Measurements from ENCODE around the gene CSNK2B. TPM values are rescaled to one million over a fixed set of nuclear protein-coding genes. Genes with fewer than 3 reads are reported as not detected.

Gene CSNK2B
- total and polyA plus RNA-seq, 9 of the 15 experiments (the other 6 are each of a cell fraction or from before 2014, with no cell fraction given), result 120 to 1,126 (median 529) TPM

DNA sequence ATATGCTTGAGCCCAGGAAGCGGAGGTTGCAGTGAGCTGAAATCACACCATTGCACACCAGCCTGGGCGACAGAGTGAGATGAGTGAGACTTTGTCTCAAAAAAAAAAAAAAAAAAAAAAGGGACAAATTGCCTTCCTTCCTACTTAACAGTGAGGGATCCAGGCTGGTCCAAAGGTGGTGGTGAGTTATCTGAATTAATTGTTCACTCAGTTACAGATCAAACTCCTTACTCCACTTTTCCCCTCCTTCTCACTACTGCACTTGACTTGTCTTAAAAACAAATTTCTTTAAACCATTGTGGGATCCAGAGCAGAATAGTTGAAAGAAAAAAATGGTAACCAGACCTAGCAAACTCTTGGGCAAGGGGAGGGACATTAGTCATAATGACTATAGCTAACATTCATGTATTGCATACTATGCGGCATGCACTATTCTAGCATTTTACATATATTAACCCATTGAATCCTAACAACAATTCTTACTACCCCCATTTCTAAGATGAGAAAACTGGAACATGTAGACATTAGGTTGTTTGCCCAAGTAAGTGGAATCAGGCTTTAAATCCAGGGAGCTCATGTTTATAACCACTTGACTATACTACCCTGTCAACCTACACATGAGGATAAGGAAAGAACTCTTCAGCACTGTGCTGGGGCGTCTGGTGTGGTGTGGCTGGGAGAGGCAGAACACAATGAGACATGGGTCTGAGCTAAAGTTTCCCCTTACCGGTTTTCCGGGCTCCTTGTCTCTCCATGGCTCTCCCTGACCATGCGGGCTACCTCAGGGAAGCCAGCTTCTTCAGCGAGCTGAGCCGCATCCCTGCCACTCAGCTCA is 2.5 kb upstream of the CSNK2B start (continued):
- TF ChIP-seq, protein P1, sequence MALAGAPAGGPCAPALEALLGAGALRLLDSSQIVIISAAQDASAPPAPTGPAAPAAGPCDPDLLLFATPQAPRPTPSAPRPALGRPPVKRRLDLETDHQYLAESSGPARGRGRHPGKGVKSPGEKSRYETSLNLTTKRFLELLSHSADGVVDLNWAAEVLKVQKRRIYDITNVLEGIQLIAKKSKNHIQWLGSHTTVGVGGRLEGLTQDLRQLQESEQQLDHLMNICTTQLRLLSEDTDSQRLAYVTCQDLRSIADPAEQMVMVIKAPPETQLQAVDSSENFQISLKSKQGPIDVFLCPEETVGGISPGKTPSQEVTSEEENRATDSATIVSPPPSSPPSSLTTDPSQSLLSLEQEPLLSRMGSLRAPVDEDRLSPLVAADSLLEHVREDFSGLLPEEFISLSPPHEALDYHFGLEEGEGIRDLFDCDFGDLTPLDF (CRISPR knock-in tag; IDR thresholded peaks at IDR 0.05), result peak; percentile 11; the same call in 1 of the 2 replicates
- TF ChIP-seq ZNF830 (CRISPR knock-in tag; IDR thresholded peaks at IDR 0.05) (peak; percentile 87; the same call in 1 of the 2 replicates), RBM14 (IDR thresholded peaks at IDR 0.05; ENCODE audit: borderline replicate concordance, insufficient read depth, low read depth, low read length) (no peak), PCBP1 (IDR thresholded peaks at IDR 0.05; ENCODE audit: low read depth, low read length, poor library complexity, severe bottlenecking) (no peak), ZNF324 (CRISPR knock-in tag; IDR thresholded peaks at IDR 0.05) (peak; percentile 12; the same call in 1 of the 2 replicates), TOE1 (IDR thresholded peaks at IDR 0.05; ENCODE audit: borderline replicate concordance) (no peak), TOE1 (CRISPR knock-in tag; IDR thresholded peaks at IDR 0.05; ENCODE audit: borderline replicate concordance, low read depth) (no peak), FOS (IDR thresholded peaks at IDR 0.05; ENCODE audit: extremely low read depth, insufficient read length) (no peak), MEF2D (tag; conservative IDR thresholded peaks at IDR 0.05; ENCODE audit: low read depth) (no peak), XRCC3 (IDR thresholded peaks at IDR 0.05) (no peak), ZKSCAN1 (IDR thresholded peaks at IDR 0.05; ENCODE audit: low read depth, low read length) (no peak), HDAC8 (tag; IDR thresholded peaks at IDR 0.05) (no peak), HMG20A (CRISPR knock-in tag; conservative IDR thresholded peaks at IDR 0.05) (no peak), SMAD4 (CRISPR knock-in tag; conservative IDR thresholded peaks at IDR 0.05) (no peak), CHCHD3 (CRISPR knock-in tag; IDR thresholded peaks at IDR 0.05) (no peak), ZNF696 (CRISPR knock-in tag; conservative IDR thresholded peaks at IDR 0.05) (0 out of 2 replicates have a peak, but pooled peaks have one; percentile 52), ZNF668 (CRISPR knock-in tag; IDR thresholded peaks at IDR 0.05) (no peak), HDGF (IDR thresholded peaks at IDR 0.05) (no peak), POLR3G (IDR thresholded peaks at IDR 0.05; ENCODE audit: extremely low read depth, insufficient read length, insufficient replicate concordance) (no peak), LCOR (CRISPR knock-in tag; IDR thresholded peaks at IDR 0.05) (peak; percentile 30; the same call in 1 of the 2 replicates), KLF1 (tag; IDR thresholded peaks at IDR 0.05) (no peak), SP2 (IDR thresholded peaks at IDR 0.05; ENCODE audit: extremely low read depth, low read depth, low read length, poor library complexity, severe bottlenecking) (no peak)
- TF ChIP-seq, protein P2, sequence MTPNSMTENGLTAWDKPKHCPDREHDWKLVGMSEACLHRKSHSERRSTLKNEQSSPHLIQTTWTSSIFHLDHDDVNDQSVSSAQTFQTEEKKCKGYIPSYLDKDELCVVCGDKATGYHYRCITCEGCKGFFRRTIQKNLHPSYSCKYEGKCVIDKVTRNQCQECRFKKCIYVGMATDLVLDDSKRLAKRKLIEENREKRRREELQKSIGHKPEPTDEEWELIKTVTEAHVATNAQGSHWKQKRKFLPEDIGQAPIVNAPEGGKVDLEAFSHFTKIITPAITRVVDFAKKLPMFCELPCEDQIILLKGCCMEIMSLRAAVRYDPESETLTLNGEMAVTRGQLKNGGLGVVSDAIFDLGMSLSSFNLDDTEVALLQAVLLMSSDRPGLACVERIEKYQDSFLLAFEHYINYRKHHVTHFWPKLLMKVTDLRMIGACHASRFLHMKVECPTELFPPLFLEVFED (CRISPR knock-in tag; conservative IDR thresholded peaks at IDR 0.05), result no peak
- TF ChIP-seq, protein P3, sequence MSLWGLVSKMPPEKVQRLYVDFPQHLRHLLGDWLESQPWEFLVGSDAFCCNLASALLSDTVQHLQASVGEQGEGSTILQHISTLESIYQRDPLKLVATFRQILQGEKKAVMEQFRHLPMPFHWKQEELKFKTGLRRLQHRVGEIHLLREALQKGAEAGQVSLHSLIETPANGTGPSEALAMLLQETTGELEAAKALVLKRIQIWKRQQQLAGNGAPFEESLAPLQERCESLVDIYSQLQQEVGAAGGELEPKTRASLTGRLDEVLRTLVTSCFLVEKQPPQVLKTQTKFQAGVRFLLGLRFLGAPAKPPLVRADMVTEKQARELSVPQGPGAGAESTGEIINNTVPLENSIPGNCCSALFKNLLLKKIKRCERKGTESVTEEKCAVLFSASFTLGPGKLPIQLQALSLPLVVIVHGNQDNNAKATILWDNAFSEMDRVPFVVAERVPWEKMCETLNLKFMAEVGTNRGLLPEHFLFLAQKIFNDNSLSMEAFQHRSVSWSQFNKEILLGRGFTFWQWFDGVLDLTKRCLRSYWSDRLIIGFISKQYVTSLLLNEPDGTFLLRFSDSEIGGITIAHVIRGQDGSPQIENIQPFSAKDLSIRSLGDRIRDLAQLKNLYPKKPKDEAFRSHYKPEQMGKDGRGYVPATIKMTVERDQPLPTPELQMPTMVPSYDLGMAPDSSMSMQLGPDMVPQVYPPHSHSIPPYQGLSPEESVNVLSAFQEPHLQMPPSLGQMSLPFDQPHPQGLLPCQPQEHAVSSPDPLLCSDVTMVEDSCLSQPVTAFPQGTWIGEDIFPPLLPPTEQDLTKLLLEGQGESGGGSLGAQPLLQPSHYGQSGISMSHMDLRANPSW (CRISPR knock-in tag; IDR thresholded peaks at IDR 0.05), result no peak
